ENCODE data around the gene PSORS1C2. TPM values are rescaled to one million over a fixed set of nuclear protein-coding genes. Genes with fewer than 3 reads are reported as not detected.
A peak's percentile ranks its signal among the peaks of the same experiment; 100 is the strongest.

Gene PSORS1C2
- total and polyA plus RNA-seq, 4 experiments from 2014 or later: not detected

GRCh38 chr6:31118178-31118577 is 20.7 kb downstream of the PSORS1C2 start:
- ChIA-PET POLR2A (ENCODE audit: partially characterized antibody) (no interaction called here), CTCF (ENCODE audit: partially characterized antibody) (interaction anchor here (0.7 to 7.5 kb wide), 5 partner anchors 12 to 85 kb away, joined by 3 to 62 read pairs (median 3); no protein-coding TSS in a partner anchor)
- intact Hi-C loops (cut with micrococcal nuclease): no loop called here
- Mint-ChIP-seq H3K9me3 (peaks cover 0 to 2% (median 0%) of the 10 kb centered on the region in 8 donors), H3K27me3 (peaks cover 0 to 1% of the 10 kb centered on the region in 2 donors), H3K4me1 (peaks cover 2 to 8% (median 5%) of the 10 kb centered on the region in 4 donors), H3K36me3 (no peaks in the 10 kb centered on the region), H3K27ac (peak overlapping the region in 2 of 7 donors; percentile 24 to 44), H3K4me3 (no peak overlapping the region)
- no peaks in the 10 kb centered on the region for H3K27me3 ChIP-seq (ENCODE audit: insufficient read depth, low read length)
- no peaks in the 10 kb centered on the region for H3K9me3 ChIP-seq (ENCODE audit: control insufficient read depth in 1 of 2, low read length in 2 of 2)
- H3K27ac ChIP-seq (ENCODE audit: low read depth, low read length): no peak overlapping the region
- H3K36me3 ChIP-seq (ENCODE audit: insufficient read depth, low read length): no peaks in the 10 kb centered on the region
- H3K4me3 ChIP-seq (ENCODE audit: low read length in 2 of 2): no peak overlapping the region
- DNase-seq: no peak
- peaks cover 5% of the 10 kb centered on the region for H3K4me1 ChIP-seq (ENCODE audit: insufficient read depth, low read length)

GRCh38 chr6:31116661-31117385 is 22.0 kb downstream of the PSORS1C2 start:
- POLR2A ChIA-PET (ENCODE audit: partially characterized antibody): interaction anchor here (2.1 kb wide), 1 partner anchor 24 kb away, joined by 11 read pairs; no protein-coding TSS in a partner anchor
- H3K27ac Mint-ChIP-seq: peak overlapping the region in 1 of 7 donors; percentile 25
- Histone ChIP-seq H3K4me1 (ENCODE audit: insufficient read depth, low read length) (peaks cover 5% of the 10 kb centered on the region), H3K27ac (ENCODE audit: low read depth, low read length) (no peak overlapping the region), H3K36me3 (ENCODE audit: insufficient read depth, low read length) (no peaks in the 10 kb centered on the region), H3K4me3 (ENCODE audit: low read length in 2 of 2) (no peak overlapping the region), H3K9me3 (ENCODE audit: control insufficient read depth in 1 of 2, low read length in 2 of 2) (no peaks in the 10 kb centered on the region), H3K27me3 (ENCODE audit: insufficient read depth, low read length) (no peaks in the 10 kb centered on the region)
- intact Hi-C loops (cut with micrococcal nuclease): no loop called here
- CTCF ChIA-PET (ENCODE audit: partially characterized antibody): interaction anchor here (0.8 to 7.5 kb wide), 5 partner anchors 11 to 57 kb away, joined by 3 to 62 read pairs (median 40); no protein-coding TSS in a partner anchor
- H3K36me3 Mint-ChIP-seq: no peaks in the 10 kb centered on the region
- DNase-seq: no peak
- H3K4me1 Mint-ChIP-seq: peaks cover 2 to 8% (median 5%) of the 10 kb centered on the region in 4 donors
- H3K9me3 Mint-ChIP-seq: peaks cover 0 to 2% (median 0%) of the 10 kb centered on the region in 8 donors
- peaks cover 0 to 1% of the 10 kb centered on the region in 2 donors for H3K27me3 Mint-ChIP-seq
- no peak overlapping the region for H3K4me3 Mint-ChIP-seq

- Mint-ChIP-seq H3K4me3 (no peak overlapping the region), H3K4me1 (peaks cover 2 to 8% (median 5%) of the 10 kb centered on the region in 4 donors), H3K9me3 (peaks cover 0 to 2% (median 0%) of the 10 kb centered on the region in 8 donors), H3K36me3 (no peaks in the 10 kb centered on the region), H3K27ac (no peak overlapping the region), H3K27me3 (peaks cover under 1 to 1% of the 10 kb centered on the region in 2 donors)
- no peak overlapping the region for H3K4me3 ChIP-seq (ENCODE audit: low read length in 2 of 2)
- H3K36me3 ChIP-seq (ENCODE audit: insufficient read depth, low read length): no peaks in the 10 kb centered on the region
- ChIA-PET POLR2A (ENCODE audit: partially characterized antibody) (interaction anchor here (1.8 to 2.1 kb wide), 2 partner anchors 23 to 201 kb away, joined by 4 to 11 read pairs; no protein-coding TSS in a partner anchor), CTCF (ENCODE audit: partially characterized antibody) (interaction anchor here (1.3 to 7.5 kb wide), 10 partner anchors 12 to 286 kb away, joined by 3 to 62 read pairs (median 12); no protein-coding TSS in a partner anchor)
- intact Hi-C loops (cut with micrococcal nuclease): loop anchor here (2.0 kb wide), 2 partner anchors 29 to 37 kb away; no protein-coding TSS in a partner anchor
- peaks cover 5% of the 10 kb centered on the region for H3K4me1 ChIP-seq (ENCODE audit: insufficient read depth, low read length)
- no peaks in the 10 kb centered on the region for H3K9me3 ChIP-seq (ENCODE audit: control insufficient read depth in 1 of 2, low read length in 2 of 2)
- H3K27me3 ChIP-seq (ENCODE audit: insufficient read depth, low read length): no peaks in the 10 kb centered on the region
- H3K27ac ChIP-seq (ENCODE audit: low read depth, low read length): no peak overlapping the region
- DNase-seq: no peak
Observed at GRCh38 chr6:31115941-31116560, 22.8 kb downstream of the PSORS1C2 start.

- H3K36me3 Mint-ChIP-seq: no peaks in the 10 kb centered on the region
- peaks cover 2 to 3% of the 10 kb centered on the region in 2 donors for H3K27me3 Mint-ChIP-seq
- Histone ChIP-seq H3K9me3 (ENCODE audit: control insufficient read depth in 1 of 2, low read length in 2 of 2) (no peaks in the 10 kb centered on the region), H3K36me3 (ENCODE audit: insufficient read depth, low read length) (no peaks in the 10 kb centered on the region), H3K27me3 (ENCODE audit: insufficient read depth, low read length) (no peaks in the 10 kb centered on the region), H3K27ac (ENCODE audit: low read depth, low read length) (no peak overlapping the region), H3K4me3 (ENCODE audit: low read length in 2 of 2) (no peak overlapping the region), H3K4me1 (ENCODE audit: insufficient read depth, low read length) (peaks cover 5% of the 10 kb centered on the region)
- H3K27ac Mint-ChIP-seq: peak overlapping the region in 4 of 7 donors; percentile 12 to 80 (median 46)
- ChIA-PET CTCF (ENCODE audit: partially characterized antibody) (interaction anchor here (0.9 to 7.5 kb wide), 15 partner anchors 9 to 285 kb away, joined by 3 to 62 read pairs (median 6); partner anchors contain the start of gene VARS2), POLR2A (ENCODE audit: partially characterized antibody) (interaction anchor here (1.0 to 2.1 kb wide), 5 partner anchors 22 to 200 kb away, joined by 3 to 11 read pairs (median 5); no protein-coding TSS in a partner anchor)
- intact Hi-C loops (cut with micrococcal nuclease): loop anchor here (2.0 kb wide), 2 partner anchors 28 to 36 kb away; no protein-coding TSS in a partner anchor
- H3K4me1 Mint-ChIP-seq: peaks cover 2 to 8% (median 5%) of the 10 kb centered on the region in 4 donors
- peak overlapping the region in 2 of 8 donors; percentile 16 to 41 for H3K4me3 Mint-ChIP-seq
- peaks cover 0 to 2% (median 0%) of the 10 kb centered on the region in 8 donors for H3K9me3 Mint-ChIP-seq
- peak in 1 of 5 donors; percentile 40 for DNase-seq
Observed at GRCh38 chr6:31114970-31115849, 23.7 kb downstream of the PSORS1C2 start.

GRCh38 chr6:31114541-31114878 is 24.4 kb downstream of the PSORS1C2 start, which contains the start of gene PSORS1C1:
PSORS1C1 (plus strand) TSS chr6:31114800; CDS start chr6:31129633, 14,833 bp downstream.
- CTCF ChIA-PET (ENCODE audit: partially characterized antibody): interaction anchor here (0.9 to 7.5 kb wide), 12 partner anchors 9 to 200 kb away, joined by 3 to 62 read pairs (median 8); partner anchors contain the start of gene VARS2
- Histone ChIP-seq H3K27me3 (ENCODE audit: insufficient read depth, low read length) (no peaks in the 10 kb centered on the region), H3K4me1 (ENCODE audit: insufficient read depth, low read length) (peaks cover 5% of the 10 kb centered on the region), H3K36me3 (ENCODE audit: insufficient read depth, low read length) (no peaks in the 10 kb centered on the region), H3K27ac (ENCODE audit: low read depth, low read length) (no peak within 1 kb of the TSS), H3K4me3 (ENCODE audit: low read length in 2 of 2) (no peak within 1 kb of the TSS), H3K9me3 (ENCODE audit: control insufficient read depth in 1 of 2, low read length in 2 of 2) (no peaks in the 10 kb centered on the region)
- Mint-ChIP-seq H3K27ac (peak within 1 kb of the TSS in 5 of 7 donors; percentile 9 to 87 (median 73)), H3K4me1 (peaks cover 2 to 8% (median 5%) of the 10 kb centered on the region in 4 donors), H3K9me3 (peaks cover 0 to 2% (median 0%) of the 10 kb centered on the region in 8 donors), H3K36me3 (no peaks in the 10 kb centered on the region), H3K27me3 (peaks cover 8 to 10% of the 10 kb centered on the region in 2 donors), H3K4me3 (peak within 1 kb of the TSS in 2 of 8 donors; percentile 16 to 41)
- POLR2A ChIA-PET (ENCODE audit: partially characterized antibody): interaction anchor here (1.0 to 2.1 kb wide), 5 partner anchors 21 to 199 kb away, joined by 3 to 11 read pairs (median 5); no protein-coding TSS in a partner anchor
- intact Hi-C loops (cut with micrococcal nuclease): loop anchor here (2.0 kb wide), 2 partner anchors 28 to 36 kb away; no protein-coding TSS in a partner anchor
- DNase-seq: no peak

- Mint-ChIP-seq H3K9me3 (peaks cover 0 to 2% (median 0%) of the 10 kb centered on the region in 8 donors), H3K4me1 (peaks cover 2 to 8% (median 5%) of the 10 kb centered on the region in 4 donors), H3K4me3 (no peak overlapping the region), H3K36me3 (no peaks in the 10 kb centered on the region), H3K27ac (peak overlapping the region in 1 of 7 donors; percentile 9), H3K27me3 (peaks cover 9 to 11% of the 10 kb centered on the region in 2 donors)
- intact Hi-C loops (cut with micrococcal nuclease): loop anchor here (2.0 kb wide), 2 partner anchors 27 to 35 kb away; no protein-coding TSS in a partner anchor
- CTCF ChIA-PET (ENCODE audit: partially characterized antibody): interaction anchor here (0.9 to 7.5 kb wide), 10 partner anchors 10 to 200 kb away, joined by 3 to 62 read pairs (median 10); partner anchors contain the start of gene VARS2
- H3K9me3 ChIP-seq (ENCODE audit: control insufficient read depth in 1 of 2, low read length in 2 of 2): no peaks in the 10 kb centered on the region
- H3K4me1 ChIP-seq (ENCODE audit: insufficient read depth, low read length): peaks cover 5% of the 10 kb centered on the region
- H3K36me3 ChIP-seq (ENCODE audit: insufficient read depth, low read length): no peaks in the 10 kb centered on the region
- DNase-seq: no peak
- no peaks in the 10 kb centered on the region for H3K27me3 ChIP-seq (ENCODE audit: insufficient read depth, low read length)
- POLR2A ChIA-PET (ENCODE audit: partially characterized antibody): interaction anchor here (1.4 to 1.8 kb wide), 3 partner anchors 24 to 199 kb away, joined by 3 to 5 read pairs (median 4); no protein-coding TSS in a partner anchor
- no peak overlapping the region for H3K27ac ChIP-seq (ENCODE audit: low read depth, low read length)
- no peak overlapping the region for H3K4me3 ChIP-seq (ENCODE audit: low read length in 2 of 2)
Observed at GRCh38 chr6:31113861-31114540, 24.9 kb downstream of the PSORS1C2 start.

All from CD4-positive, alpha-beta memory T cell (primary cell).